AG04449 (cell line): ENCODE measurements around the gene PKP4.
A peak's percentile ranks its signal among the peaks of the same experiment; 100 is the strongest.

Experiments
- CTCF ChIA-PET: fragments of 350-600 bp; formaldehyde crosslinking; extraction: SDS; loops from one replicate; lab custom pipeline; 2021; ENCODE audit warnings: antibody characterized with exemption; lab: Yijun Ruan, JAX
- POLR2A ChIA-PET: fragments of 400-600, 350-600 bp; formaldehyde crosslinking; extraction: SDS; loops from one replicate; lab custom pipeline; 2020; ENCODE audit warnings: antibody characterized with exemption, inconsistent platforms; lab: Yijun Ruan, JAX
- DNase-seq: peaks from one replicate; pipeline ENCODE4 v3.0.0-alpha.2; 2010; ENCODE audit warnings: low read depth, low spot score
- H3K4me3 ChIP-seq: 2 replicates; pipeline ENCODE4 v1.5.1; 2011; ENCODE audit warnings: low read depth, mild to moderate bottlenecking, control low read depth, low read length
- TF ChIP-seq, protein P1 (sequence below): IDR thresholded peaks from one replicate; pipeline ENCODE4 v1.5.1; 2011; ENCODE audit warnings: mild to moderate bottlenecking, moderate library complexity, low read length, control low read depth, inconsistent platforms; ENCODE audit not compliant: insufficient read depth; ENCODE audit errors: missing control alignments

Gene PKP4

DNA sequence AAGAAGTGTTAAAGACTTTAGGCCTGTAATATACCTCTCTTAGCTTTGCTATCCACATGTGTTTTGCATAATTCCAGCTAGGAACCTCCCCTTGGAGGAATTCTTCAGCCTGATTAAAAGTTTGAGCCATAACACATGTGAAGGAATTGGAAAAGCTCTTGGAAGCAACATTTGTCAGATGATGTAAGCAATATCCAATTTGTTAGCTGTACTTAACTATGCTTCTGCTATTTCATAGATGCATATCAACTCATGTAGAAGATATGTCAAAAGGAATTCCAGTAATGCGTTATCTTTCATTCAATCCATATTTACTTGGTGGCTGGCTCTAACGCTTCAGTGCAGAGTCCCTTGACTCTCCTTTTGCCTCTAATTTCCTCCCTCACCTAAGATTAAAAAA is 46.2 kb downstream of the PKP4 start:
- TF ChIP-seq, protein P1, sequence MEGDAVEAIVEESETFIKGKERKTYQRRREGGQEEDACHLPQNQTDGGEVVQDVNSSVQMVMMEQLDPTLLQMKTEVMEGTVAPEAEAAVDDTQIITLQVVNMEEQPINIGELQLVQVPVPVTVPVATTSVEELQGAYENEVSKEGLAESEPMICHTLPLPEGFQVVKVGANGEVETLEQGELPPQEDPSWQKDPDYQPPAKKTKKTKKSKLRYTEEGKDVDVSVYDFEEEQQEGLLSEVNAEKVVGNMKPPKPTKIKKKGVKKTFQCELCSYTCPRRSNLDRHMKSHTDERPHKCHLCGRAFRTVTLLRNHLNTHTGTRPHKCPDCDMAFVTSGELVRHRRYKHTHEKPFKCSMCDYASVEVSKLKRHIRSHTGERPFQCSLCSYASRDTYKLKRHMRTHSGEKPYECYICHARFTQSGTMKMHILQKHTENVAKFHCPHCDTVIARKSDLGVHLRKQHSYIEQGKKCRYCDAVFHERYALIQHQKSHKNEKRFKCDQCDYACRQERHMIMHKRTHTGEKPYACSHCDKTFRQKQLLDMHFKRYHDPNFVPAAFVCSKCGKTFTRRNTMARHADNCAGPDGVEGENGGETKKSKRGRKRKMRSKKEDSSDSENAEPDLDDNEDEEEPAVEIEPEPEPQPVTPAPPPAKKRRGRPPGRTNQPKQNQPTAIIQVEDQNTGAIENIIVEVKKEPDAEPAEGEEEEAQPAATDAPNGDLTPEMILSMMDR, result no peak
- no peak overlapping the region for H3K4me3 ChIP-seq
- ChIA-PET POLR2A (interaction anchor here (1.0 kb wide), 1 partner anchor 45 kb away, joined by 3 read pairs; no protein-coding TSS in a partner anchor), CTCF (no interaction called here)
- peak; percentile 93 for DNase-seq

DNA sequence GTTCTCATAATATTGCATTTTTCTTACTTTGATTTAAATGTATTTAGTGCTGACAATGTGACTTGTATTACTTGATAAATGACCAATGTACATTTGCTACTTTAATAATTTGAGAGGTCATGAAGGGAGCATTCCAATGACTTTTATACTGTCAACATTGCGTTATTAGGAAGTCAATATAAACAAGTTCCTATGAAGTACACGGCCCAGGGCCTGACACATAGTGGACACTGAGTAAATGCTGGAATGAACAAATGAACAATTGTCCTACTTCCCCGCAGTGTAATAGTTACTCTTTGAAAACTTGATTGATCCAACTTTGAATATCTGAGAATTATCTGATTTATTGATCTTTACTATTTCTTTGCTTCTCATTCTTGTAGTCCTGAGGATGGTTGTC is 47.3 kb downstream of the PKP4 start:
- ChIA-PET CTCF (no interaction called here), POLR2A (interaction anchor here (0.6 kb wide), 1 partner anchor 8 kb away, joined by 3 read pairs; no protein-coding TSS in a partner anchor)
- TF ChIP-seq, protein P1, result no peak
- no peak for DNase-seq
- H3K4me3 ChIP-seq, result no peak overlapping the region

DNA sequence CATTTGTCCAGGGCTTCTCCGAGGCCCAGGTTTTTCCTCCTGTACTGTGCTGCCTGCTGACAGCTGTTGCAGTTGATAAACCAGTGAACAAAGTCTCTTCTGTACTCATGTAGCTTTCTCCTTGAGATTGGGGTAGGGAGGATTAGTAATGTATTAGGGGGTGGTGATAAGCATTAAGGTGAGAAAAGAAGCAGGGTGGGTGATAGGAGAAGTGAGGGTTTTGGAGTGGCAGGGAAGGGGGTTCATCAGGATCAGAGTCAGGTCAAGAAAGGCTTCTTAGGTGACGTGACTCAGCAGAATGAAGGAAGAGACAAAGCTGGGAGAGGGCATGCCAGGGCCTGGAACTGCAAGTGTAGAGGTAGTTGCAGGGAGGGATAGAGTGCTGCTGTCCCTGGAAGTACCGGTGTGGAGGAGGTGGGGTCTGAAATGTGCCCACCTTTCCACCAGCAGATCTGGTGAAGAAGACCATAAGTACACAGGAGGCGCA is 48.7 kb downstream of the PKP4 start:
- ChIA-PET POLR2A (interaction anchor here (0.6 kb wide), 1 partner anchor 1203 kb away, joined by 3 read pairs; no protein-coding TSS in a partner anchor), CTCF (no interaction called here)
- no peak for DNase-seq
- no peak overlapping the region for H3K4me3 ChIP-seq
- TF ChIP-seq, protein P1, result no peak

DNA sequence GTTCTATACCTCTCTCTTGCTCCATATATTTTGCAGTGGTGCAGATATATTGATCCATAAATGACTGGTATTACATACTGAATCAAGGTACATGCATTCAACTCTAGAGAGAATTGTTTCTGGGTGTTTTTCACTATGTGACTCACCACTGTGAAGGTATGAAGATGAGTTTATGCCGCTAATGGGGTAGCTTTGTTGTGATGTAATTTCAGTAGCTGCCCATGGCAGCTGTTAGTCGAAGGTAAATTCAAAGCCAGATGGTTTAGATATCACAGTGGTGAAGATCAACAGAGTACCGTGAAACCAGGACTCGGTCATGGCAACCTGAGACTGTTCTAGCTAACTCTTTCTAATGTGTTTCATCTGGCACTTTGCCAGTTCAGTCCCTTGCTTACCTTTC is 50.4 kb downstream of the PKP4 start:
- DNase-seq, result no peak
- ChIA-PET CTCF (no interaction called here), POLR2A (no interaction called here)
- H3K4me3 ChIP-seq, result no peak overlapping the region
- TF ChIP-seq, protein P1, result no peak

DNA sequence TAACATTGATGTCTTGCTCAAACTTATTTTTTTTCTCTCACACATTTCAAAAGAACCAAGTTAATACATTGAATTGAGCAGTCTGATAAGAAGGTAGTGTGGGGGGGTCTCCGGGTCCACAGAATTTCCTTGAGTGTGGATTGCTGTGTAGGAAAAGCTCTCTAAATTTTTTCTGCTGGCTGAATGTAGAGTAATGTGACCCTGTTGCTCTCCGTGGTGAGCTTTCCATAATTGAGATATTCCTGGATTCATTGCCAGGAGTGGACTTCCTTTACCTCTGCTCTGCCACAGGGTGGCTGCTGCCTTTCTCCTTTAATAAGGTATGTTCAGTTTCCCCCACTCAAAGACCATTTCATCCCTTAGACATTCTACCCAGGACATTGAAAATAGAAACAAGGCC is 50.9 kb downstream of the PKP4 start:
- POLR2A ChIA-PET, result no interaction called here
- DNase-seq, result no peak
- H3K4me3 ChIP-seq, result no peak overlapping the region
- TF ChIP-seq, protein P1, result no peak
- CTCF ChIA-PET, result no interaction called here

DNA sequence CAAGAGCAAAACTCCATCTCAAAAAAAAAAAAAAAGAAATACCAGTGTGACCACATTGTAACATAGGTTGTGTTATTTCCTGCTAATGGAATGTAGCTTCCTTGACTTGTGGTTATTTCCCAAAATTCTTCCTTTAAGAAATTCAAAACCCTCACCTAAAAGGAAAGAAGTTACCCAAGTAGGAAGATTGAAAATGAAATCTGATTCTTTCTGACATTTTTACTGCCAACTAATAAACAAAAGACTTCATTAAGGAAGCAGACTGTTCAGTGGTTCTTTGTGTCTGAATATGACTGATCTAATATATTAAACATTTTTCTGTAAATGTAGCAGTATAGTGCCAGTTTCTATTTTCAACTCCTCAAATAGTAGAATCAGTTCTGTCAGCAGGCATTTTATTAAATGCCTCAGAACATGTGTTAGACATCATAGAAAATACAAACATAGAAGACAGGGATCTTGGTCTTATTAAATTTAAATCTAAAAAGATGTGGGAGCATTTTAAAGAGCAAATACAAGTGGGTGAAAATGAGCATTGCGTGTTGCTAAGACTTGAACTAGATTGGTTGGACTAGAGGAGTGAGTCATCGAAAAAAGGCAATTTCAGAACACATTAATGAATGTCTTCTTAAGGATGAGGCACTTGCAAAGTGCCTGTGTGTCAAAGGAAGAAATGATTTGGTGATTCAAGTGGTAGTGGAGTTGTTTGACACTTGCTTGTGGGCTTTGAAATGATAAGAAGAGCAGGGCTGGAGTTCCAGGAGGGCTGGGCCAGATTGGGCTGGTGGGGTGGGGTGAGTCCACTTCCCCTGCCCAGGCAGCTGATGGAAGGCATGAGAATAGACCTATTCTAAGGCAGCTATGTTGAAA is 53.4 kb downstream of the PKP4 start:
- ChIA-PET CTCF (no interaction called here), POLR2A (no interaction called here)
- H3K4me3 ChIP-seq, result no peak overlapping the region
- DNase-seq, result no peak
- TF ChIP-seq, protein P1, result no peak
